VCaP (cell line): ENCODE measurements around the gene NEURL4.

ENCODE experiments used
- H3K27ac ChIP-seq: fragments of 450-650 bp; 2 replicates; pipeline ENCODE4 v1.5.1; 2017
- TF ChIP-seq, protein P1 (sequence below): fragments of 450-650 bp; conservative IDR thresholded peaks from 2 replicates; pipeline ENCODE4 v1.5.1; 2017; ENCODE audit warnings: mild to moderate bottlenecking, moderate library complexity

The NEURL4 gene

DNA sequence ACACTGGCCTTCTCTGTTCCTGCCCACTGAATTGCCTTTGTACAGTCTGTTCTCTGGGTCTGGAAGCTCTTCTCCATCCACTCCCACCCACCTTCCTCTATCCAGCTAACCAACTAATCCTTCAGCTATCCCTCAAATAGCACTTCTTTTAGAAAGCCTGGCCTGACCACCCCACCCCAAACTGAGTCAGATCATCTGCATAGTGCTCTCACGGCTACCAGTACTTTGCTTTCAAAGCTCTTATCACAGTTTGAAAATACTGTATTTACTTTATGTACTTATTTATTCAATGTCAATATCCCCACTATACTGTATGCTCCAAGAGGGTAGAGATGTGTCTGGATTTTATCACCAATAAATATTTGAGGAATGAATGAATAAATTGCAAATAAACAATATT, 62.4 kb downstream of the NEURL4 start:
- no peak overlapping the region for H3K27ac ChIP-seq

More for the DNA sequence above, 62.4 kb downstream of the NEURL4 start:
- TF ChIP-seq, protein P1, sequence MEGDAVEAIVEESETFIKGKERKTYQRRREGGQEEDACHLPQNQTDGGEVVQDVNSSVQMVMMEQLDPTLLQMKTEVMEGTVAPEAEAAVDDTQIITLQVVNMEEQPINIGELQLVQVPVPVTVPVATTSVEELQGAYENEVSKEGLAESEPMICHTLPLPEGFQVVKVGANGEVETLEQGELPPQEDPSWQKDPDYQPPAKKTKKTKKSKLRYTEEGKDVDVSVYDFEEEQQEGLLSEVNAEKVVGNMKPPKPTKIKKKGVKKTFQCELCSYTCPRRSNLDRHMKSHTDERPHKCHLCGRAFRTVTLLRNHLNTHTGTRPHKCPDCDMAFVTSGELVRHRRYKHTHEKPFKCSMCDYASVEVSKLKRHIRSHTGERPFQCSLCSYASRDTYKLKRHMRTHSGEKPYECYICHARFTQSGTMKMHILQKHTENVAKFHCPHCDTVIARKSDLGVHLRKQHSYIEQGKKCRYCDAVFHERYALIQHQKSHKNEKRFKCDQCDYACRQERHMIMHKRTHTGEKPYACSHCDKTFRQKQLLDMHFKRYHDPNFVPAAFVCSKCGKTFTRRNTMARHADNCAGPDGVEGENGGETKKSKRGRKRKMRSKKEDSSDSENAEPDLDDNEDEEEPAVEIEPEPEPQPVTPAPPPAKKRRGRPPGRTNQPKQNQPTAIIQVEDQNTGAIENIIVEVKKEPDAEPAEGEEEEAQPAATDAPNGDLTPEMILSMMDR = no peak
